Bronchial epithelial cell (primary cell): ENCODE results near the gene KREMEN2. TPM values are rescaled to one million over a fixed set of nuclear protein-coding genes. Genes with fewer than 3 reads are reported as not detected.

Experiments used
- DNase-seq: peaks from one replicate; pipeline ENCODE4 v3.0.0-alpha.2; 2010; ENCODE audit warnings: low read depth
- FAIRE-seq: peaks from 2 replicates; lab custom pipeline; 2011; peaks lifted over from hg19 to GRCh38; lab: Jason Lieb, UNC
- H3K27me3 ChIP-seq: 2 replicates; pipeline ENCODE4 v1.5.1; 2011; ENCODE audit warnings: low read length; ENCODE audit not compliant: control insufficient read depth, insufficient read depth
- H3K36me3 ChIP-seq: 2 replicates; pipeline ENCODE4 v1.5.1; 2011; ENCODE audit warnings: low read length; ENCODE audit not compliant: control insufficient read depth, insufficient read depth
- H3K4me3 ChIP-seq: 2 replicates; pipeline ENCODE4 v1.5.1; 2011; ENCODE audit warnings: mild to moderate bottlenecking, low read depth, low read length, control low read depth
- CTCF ChIP-seq: IDR thresholded peaks from 2 replicates; pipeline ENCODE4 v1.5.1; 2011; ENCODE audit warnings: mild to moderate bottlenecking, moderate library complexity, low read length, control low read depth, inconsistent platforms; ENCODE audit not compliant: insufficient read depth, severe bottlenecking
- total RNA-seq: library from RNA; depleted of rRNA; stranded (reverse); fragments of >200 nt; gene quantifications from 2 replicates; pipeline ENCODE4 v1.2.1, GENCODE V29; 2014

Gene KREMEN2
- total RNA-seq, 1 donor from 2014 or later, result 1.1 TPM

- FAIRE-seq, result no peak
- Histone ChIP-seq H3K27me3 (peaks cover 2% of the 10 kb centered on the region), H3K4me3 (no peak overlapping the region), H3K36me3 (peaks cover 8% of the 10 kb centered on the region)
- no peak for DNase-seq
- no peak for TF ChIP-seq CTCF
Observed at GRCh38 chr16:3017344-3017743, 53.3 kb downstream of the KREMEN2 start.

Other genes with a start within 250 kb of the KREMEN2 start
- gene PRSS27, start 244.1 kb upstream of the KREMEN2 start, total RNA-seq, result 1.3 and 4.5 TPM in 2 replicates
- 30.5 and 41.5 TPM in 2 replicates for gene SRRM2, start 211.6 kb upstream of the KREMEN2 start, total RNA-seq
- gene ELOB, start 187.0 kb upstream of the KREMEN2 start, total RNA-seq, result 468 and 946 TPM in 2 replicates
- not detected in 2 replicates for gene PRSS33, start 176.7 kb upstream of the KREMEN2 start, total RNA-seq
- gene PRSS41, start 165.8 kb upstream of the KREMEN2 start, total RNA-seq, result not detected in 2 replicates
- 2.8 and 4.5 TPM in 2 replicates for gene PRSS21, start 147.0 kb upstream of the KREMEN2 start, total RNA-seq
- gene ZG16B, start 134.0 kb upstream of the KREMEN2 start, total RNA-seq, result 0.53 and 0.90 TPM in 2 replicates
- 9.2 and 16.9 TPM in 2 replicates for gene PRSS22, start 106.1 kb upstream of the KREMEN2 start, total RNA-seq
- 63.7 and 76.0 TPM in 2 replicates for gene FLYWCH2, start 81.1 kb upstream of the KREMEN2 start, total RNA-seq
- 41.9 and 96.5 TPM in 2 replicates for gene FLYWCH1, start 52.3 kb upstream of the KREMEN2 start, total RNA-seq
- gene PAQR4, start 5.1 kb downstream of the KREMEN2 start, total RNA-seq, result 5.3 and 5.5 TPM in 2 replicates
- gene PKMYT1, start 16.2 kb downstream of the KREMEN2 start, total RNA-seq, result 0.26 and 0.51 TPM in 2 replicates
- under 0.01 and 0.13 TPM in 2 replicates for gene CLDN9, start 48.6 kb downstream of the KREMEN2 start, total RNA-seq
- not detected in 2 replicates for gene CLDN6, start 53.9 kb downstream of the KREMEN2 start, total RNA-seq
- gene TNFRSF12A, start 56.1 kb downstream of the KREMEN2 start, total RNA-seq, result 440 and 686 TPM in 2 replicates
- gene HCFC1R1, start 59.7 kb downstream of the KREMEN2 start, total RNA-seq, result 1.1 and 5.6 TPM in 2 replicates
- gene THOC6, start 59.8 kb downstream of the KREMEN2 start, total RNA-seq, result 23.7 and 28.4 TPM in 2 replicates
- gene BICDL2, start 72.7 kb downstream of the KREMEN2 start, total RNA-seq, result 24.5 and 56.1 TPM in 2 replicates
- gene MMP25, start 82.3 kb downstream of the KREMEN2 start, total RNA-seq, result under 0.01 and 0.13 TPM in 2 replicates
- 0.53 and 2.8 TPM in 2 replicates for gene IL32, start 101.4 kb downstream of the KREMEN2 start, total RNA-seq
- gene ZSCAN10, start 135.0 kb downstream of the KREMEN2 start, total RNA-seq, result not detected in 2 replicates
- 17.5 and 22.4 TPM in 2 replicates for gene ZNF205, start 148.3 kb downstream of the KREMEN2 start, total RNA-seq
- 7.6 and 10.6 TPM in 2 replicates for gene ZNF213, start 170.8 kb downstream of the KREMEN2 start, total RNA-seq
- not detected in 2 replicates for gene OR1F1, start 223.9 kb downstream of the KREMEN2 start, total RNA-seq